NT2/D1 (cell line): ENCODE measurements around the gene BRINP2.

Source experiments
- DNase-seq: peaks from one replicate; pipeline ENCODE4 v3.0.0-alpha.2; 2011; ENCODE audit warnings: low read depth, low spot score
- H3K27me3 ChIP-seq: 2 replicates; pipeline ENCODE4 v1.6.0; 2011; ENCODE audit warnings: mild to moderate bottlenecking; ENCODE audit not compliant: insufficient read length, insufficient read depth
- H3K36me3 ChIP-seq: 2 replicates; pipeline ENCODE4 v1.6.1; 2011; ENCODE audit warnings: mild to moderate bottlenecking, low read length, mixed read lengths; ENCODE audit not compliant: insufficient read depth, insufficient read length
- H3K4me1 ChIP-seq: 2 replicates; pipeline ENCODE4 v1.5.1; 2011; ENCODE audit not compliant: insufficient read depth, insufficient read length
- H3K4me3 ChIP-seq: 2 replicates; pipeline ENCODE4 v1.5.1; 2011; ENCODE audit warnings: low read depth; ENCODE audit not compliant: insufficient read length
- H3K9ac ChIP-seq: 2 replicates; pipeline ENCODE4 v1.6.0; 2011; ENCODE audit warnings: low read depth; ENCODE audit not compliant: insufficient read length
- H3K9me3 ChIP-seq: 2 replicates; pipeline ENCODE4 v1.5.1; 2011; ENCODE audit warnings: mild to moderate bottlenecking, low read length; ENCODE audit not compliant: insufficient read depth
- SUZ12 ChIP-seq: IDR thresholded peaks from 2 replicates; pipeline ENCODE4 v1.6.1; 2011; ENCODE audit not compliant: insufficient read length, insufficient read depth; ENCODE audit errors: extremely low read depth
- YY1 ChIP-seq: IDR thresholded peaks from 2 replicates; pipeline ENCODE4 v1.6.1; 2011; ENCODE audit not compliant: insufficient read length, insufficient read depth
- ZNF274 ChIP-seq: IDR thresholded peaks from 2 replicates; pipeline ENCODE4 v1.6.1; 2011; ENCODE audit warnings: mild to moderate bottlenecking, low read depth, low read length

BRINP2 gene

GRCh38 chr1:177275736-177276135 lies 105.0 kb downstream of the BRINP2 start:
- DNase-seq = no peak
- Histone ChIP-seq H3K4me3 (no peak overlapping the region), H3K9me3 (no peaks in the 10 kb centered on the region; the same call in 1 of the 2 replicates), H3K27me3 (no peaks in the 10 kb centered on the region), H3K4me1 (no peaks in the 10 kb centered on the region), H3K9ac (no peak overlapping the region), H3K36me3 (no peaks in the 10 kb centered on the region)
- TF ChIP-seq ZNF274 (no peak), SUZ12 (no peak), YY1 (no peak)

- Histone ChIP-seq H3K9me3 (no peaks in the 10 kb centered on the region; the same call in 1 of the 2 replicates), H3K36me3 (no peaks in the 10 kb centered on the region), H3K4me1 (no peaks in the 10 kb centered on the region), H3K9ac (no peak overlapping the region), H3K4me3 (no peak overlapping the region), H3K27me3 (no peaks in the 10 kb centered on the region)
- no peak for TF ChIP-seq SUZ12
- no peak for TF ChIP-seq ZNF274
- TF ChIP-seq YY1 = no peak
- no peak for DNase-seq
Measured at GRCh38 chr1:177278626-177279390, 108.0 kb downstream of the BRINP2 start.

GRCh38 chr1:177281901-177282300 lies 111.1 kb downstream of the BRINP2 start:
- Histone ChIP-seq H3K27me3 (no peaks in the 10 kb centered on the region), H3K9me3 (no peaks in the 10 kb centered on the region), H3K9ac (no peak overlapping the region), H3K4me3 (no peak overlapping the region), H3K4me1 (no peaks in the 10 kb centered on the region), H3K36me3 (no peaks in the 10 kb centered on the region)
- no peak for DNase-seq
- no peak for TF ChIP-seq YY1
- TF ChIP-seq SUZ12 = no peak
- TF ChIP-seq ZNF274 = no peak

GRCh38 chr1:177282976-177283375 lies 112.2 kb downstream of the BRINP2 start:
- no peaks in the 10 kb centered on the region for H3K9me3 ChIP-seq
- no peak for TF ChIP-seq ZNF274
- TF ChIP-seq YY1 = no peak
- no peak for TF ChIP-seq SUZ12
- H3K9ac ChIP-seq = no peak overlapping the region
- no peak overlapping the region for H3K4me3 ChIP-seq
- no peaks in the 10 kb centered on the region for H3K4me1 ChIP-seq
- H3K36me3 ChIP-seq = no peaks in the 10 kb centered on the region
- no peaks in the 10 kb centered on the region for H3K27me3 ChIP-seq
- DNase-seq = no peak

- no peak for TF ChIP-seq YY1
- TF ChIP-seq ZNF274 = no peak
- TF ChIP-seq SUZ12 = no peak
- Histone ChIP-seq H3K9me3 (no peaks in the 10 kb centered on the region), H3K36me3 (no peaks in the 10 kb centered on the region), H3K4me3 (no peak overlapping the region), H3K4me1 (no peaks in the 10 kb centered on the region), H3K9ac (no peak overlapping the region), H3K27me3 (no peaks in the 10 kb centered on the region)
- no peak for DNase-seq
Measured at GRCh38 chr1:177283380-177283779, 112.6 kb downstream of the BRINP2 start.

- DNase-seq = no peak
Measured at GRCh38 chr1:177286396-177286795, 115.6 kb downstream of the BRINP2 start.

GRCh38 chr1:177287270-177287669 lies 116.5 kb downstream of the BRINP2 start:
- no peaks in the 10 kb centered on the region for H3K9me3 ChIP-seq
- H3K4me1 ChIP-seq = no peaks in the 10 kb centered on the region
- TF ChIP-seq SUZ12 = no peak
- no peak for TF ChIP-seq YY1
- no peak for TF ChIP-seq ZNF274
- H3K36me3 ChIP-seq = no peaks in the 10 kb centered on the region
- no peak overlapping the region for H3K9ac ChIP-seq
- no peaks in the 10 kb centered on the region for H3K27me3 ChIP-seq
- DNase-seq = no peak
- no peak overlapping the region for H3K4me3 ChIP-seq

More at GRCh38 chr1:177286396-177286795, 115.6 kb downstream of the BRINP2 start:
- Histone ChIP-seq H3K9me3 (no peaks in the 10 kb centered on the region), H3K36me3 (no peaks in the 10 kb centered on the region), H3K4me1 (no peaks in the 10 kb centered on the region), H3K9ac (no peak overlapping the region), H3K4me3 (no peak overlapping the region), H3K27me3 (no peaks in the 10 kb centered on the region)
- TF ChIP-seq SUZ12 = no peak
- no peak for TF ChIP-seq YY1
- no peak for TF ChIP-seq ZNF274
